Activated naive CD8-positive, alpha-beta T cell treated with anti-CD3 and anti-CD28 coated beads, Interleukin-2, amount 50 U/mL, for 16 hours (primary cell): ENCODE data around the gene PRMT1.

Experiments used
- DNase-seq: peaks from one replicate; pipeline ENCODE4 v3.0.0-alpha.2; 2020; ENCODE audit warnings: low read depth, low spot score

PRMT1 gene

DNA sequence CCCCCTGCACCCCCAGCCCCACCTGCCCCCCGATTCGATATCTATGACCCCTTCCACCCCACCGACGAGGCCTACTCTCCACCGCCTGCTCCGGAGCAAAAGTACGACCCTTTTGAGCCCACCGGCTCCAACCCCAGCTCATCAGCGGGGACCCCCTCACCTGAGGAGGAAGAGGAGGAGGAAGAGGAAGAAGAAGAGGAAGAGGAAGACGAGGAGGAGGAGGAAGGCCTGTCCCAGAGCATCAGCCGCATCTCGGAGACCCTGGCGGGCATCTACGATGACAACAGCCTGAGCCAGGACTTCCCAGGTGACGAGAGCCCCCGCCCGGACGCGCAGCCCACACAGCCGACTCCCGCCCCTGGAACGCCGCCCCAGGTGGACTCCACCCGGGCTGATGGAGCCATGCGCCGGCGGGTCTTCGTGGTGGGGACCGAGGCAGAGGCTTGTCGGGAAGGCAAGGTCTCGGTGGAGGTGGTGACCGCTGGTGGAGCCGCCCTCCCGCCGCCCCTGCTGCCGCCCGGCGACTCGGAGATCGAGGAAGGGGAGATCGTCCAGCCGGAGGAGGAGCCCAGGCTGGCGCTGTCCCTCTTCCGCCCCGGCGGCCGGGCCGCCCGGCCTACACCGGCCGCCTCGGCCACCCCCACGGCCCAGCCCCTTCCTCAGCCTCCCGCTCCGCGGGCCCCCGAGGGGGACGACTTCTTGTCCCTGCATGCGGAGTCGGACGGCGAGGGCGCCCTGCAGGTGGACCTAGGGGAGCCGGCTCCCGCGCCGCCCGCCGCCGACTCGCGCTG lies 25.8 kb upstream of the PRMT1 start:
- no peak for DNase-seq

DNA sequence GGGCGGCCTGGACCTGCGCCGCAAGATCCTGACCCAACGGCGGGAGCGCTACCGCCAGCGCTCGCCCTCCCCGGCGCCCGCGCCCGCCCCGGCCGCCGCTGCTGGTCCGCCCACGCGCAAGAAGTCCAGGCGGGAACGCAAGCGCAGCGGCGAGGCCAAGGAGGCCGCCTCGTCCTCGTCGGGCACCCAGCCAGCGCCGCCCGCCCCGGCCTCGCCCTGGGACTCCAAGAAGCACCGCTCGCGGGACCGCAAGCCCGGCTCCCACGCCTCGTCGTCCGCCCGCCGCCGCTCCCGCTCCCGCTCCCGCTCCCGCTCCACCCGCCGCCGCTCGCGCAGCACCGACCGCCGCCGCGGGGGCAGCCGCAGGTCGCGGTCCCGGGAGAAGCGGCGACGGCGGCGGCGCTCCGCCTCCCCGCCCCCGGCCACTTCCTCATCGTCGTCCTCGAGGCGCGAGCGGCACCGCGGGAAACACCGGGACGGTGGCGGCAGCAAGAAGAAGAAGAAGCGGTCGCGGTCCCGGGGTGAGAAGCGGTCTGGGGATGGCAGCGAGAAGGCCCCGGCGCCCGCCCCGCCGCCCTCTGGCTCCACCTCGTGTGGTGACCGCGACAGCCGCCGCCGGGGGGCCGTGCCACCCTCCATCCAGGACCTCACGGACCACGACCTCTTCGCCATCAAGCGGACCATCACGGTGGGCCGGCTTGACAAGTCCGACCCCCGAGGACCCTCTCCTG lies 25.1 kb upstream of the PRMT1 start:
- DNase-seq = no peak

GRCh38 chr19:49652551-49653465 lies 24.3 kb upstream of the PRMT1 start:
- no peak for DNase-seq

GRCh38 chr19:49653466-49653806 lies 23.6 kb upstream of the PRMT1 start:
- DNase-seq = no peak

DNA sequence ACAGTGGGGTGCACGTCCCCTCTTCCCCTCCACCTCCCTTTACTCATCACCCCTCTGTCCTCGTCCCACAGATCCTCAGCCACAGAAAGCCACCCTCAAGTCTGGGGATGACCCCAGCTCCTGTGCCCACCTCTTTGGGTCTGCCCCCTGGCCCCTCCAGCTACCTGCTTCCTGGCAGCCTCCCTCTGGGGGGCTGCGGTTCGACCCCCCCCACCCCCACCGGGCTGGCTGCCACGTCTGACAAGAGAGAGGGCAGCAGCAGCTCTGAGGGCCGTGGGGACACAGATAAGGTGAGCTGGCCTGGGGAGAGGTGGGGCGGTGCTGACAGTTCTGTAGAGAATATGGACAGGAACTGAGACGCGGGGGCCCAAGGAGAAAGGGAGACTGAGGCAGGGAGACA lies 22.5 kb upstream of the PRMT1 start:
- no peak for DNase-seq

DNA sequence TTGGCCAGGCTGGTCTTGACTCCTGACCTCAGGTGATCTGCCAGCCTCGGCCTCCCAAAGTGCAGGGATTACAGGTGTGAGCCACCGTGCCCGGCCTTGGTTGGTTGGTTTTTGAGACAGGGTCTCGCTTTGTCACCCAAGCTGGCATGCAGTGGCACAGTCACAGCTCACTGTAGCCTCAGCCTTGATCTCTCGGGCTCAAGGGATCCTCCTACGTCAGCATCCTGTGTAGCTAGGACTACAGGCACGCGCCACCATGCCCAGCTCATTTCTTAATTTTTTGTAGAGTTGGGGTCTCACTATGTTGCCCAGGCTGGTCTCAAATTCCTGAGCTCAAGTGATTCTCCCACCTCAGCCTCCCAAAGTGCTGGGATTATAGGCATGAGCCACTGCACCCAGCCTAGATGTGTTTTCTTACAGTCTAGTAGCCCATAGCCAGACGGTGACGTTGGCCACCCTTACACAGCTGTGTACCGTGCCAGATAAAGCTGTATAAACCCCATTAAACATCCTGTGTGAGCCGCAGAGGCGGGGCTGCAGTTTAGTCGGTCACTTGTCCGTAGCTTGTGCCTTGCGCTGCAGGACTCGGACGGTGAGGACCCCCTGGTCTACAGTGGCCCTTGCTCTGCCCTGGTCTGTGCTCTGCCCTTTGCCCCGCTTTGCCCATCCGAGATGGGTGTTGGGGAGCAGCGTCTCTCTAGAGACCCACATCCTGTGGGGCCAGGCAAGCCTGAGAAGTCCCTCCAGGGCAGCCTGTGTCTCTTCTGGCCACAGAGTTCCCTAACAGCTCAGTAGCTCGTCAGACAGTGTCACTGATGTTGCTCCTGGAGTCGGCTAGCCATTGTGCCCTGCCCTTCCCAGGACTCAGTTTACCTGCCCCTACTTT lies 21.3 kb upstream of the PRMT1 start:
- no peak for DNase-seq

DNA sequence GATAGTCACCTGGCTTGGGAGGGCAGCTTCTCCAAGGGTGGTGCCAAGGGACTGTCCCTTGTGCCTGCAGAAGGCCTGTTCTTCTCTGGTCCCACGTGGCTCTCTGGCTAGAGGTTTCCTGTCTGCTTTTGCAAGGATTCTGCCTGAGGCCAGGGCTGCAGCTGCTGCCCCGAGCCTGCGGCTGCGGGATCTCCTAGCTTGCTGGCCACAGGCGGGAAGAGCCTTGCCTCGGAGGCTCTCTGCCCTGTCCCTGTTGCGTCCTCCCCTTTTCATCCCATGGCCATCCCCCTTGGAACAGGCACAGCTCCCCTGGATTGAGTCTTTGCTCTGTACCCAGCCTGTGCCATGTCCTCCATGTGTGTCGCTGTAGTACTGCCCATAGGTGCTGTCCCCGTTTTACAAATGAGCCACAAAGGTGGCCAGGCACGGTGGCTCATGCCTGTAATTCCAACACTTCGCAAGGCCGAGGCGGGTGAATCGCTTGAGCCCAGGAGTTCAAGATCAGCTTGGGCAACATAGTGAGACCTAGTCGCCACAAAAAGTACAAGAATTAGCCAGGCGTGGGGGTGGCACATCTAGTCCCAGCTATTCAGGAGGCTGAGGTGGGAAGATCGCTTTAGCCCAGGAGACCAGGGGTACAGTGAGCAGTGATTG lies 20.5 kb upstream of the PRMT1 start:
- DNase-seq = no peak

DNA sequence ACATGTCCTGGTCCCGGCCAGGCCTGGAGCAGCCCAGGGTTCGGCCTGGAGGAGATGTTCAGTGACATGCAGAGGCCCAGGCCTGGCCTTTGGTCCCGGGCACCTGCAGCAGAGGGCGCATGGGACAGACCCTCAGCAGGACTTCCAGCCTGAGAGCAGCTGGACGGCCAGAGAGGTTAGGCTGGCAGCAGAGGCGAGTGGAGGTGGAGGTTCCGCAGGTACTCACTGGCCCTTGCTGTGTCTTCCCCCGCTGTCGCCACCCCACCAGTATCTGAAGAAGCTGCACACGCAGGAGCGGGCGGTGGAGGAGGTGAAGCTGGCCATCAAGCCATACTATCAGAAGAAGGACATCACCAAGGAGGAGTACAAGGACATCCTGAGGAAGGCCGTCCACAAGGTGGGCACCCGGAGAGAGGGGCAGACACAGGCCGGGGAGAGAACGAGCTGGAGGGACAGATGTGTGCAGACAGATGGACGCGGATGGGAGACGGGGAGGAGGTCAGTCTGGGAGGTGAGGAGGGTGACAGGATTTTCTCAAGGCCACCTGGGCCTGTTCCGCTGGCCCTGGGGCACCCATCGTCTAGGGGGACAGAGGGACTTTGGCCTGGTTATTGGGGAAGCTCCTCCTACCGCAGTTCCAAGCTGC lies 19.5 kb upstream of the PRMT1 start:
- DNase-seq = no peak

GRCh38 chr19:49658139-49658517 lies 18.9 kb upstream of the PRMT1 start:
- no peak for DNase-seq

DNA sequence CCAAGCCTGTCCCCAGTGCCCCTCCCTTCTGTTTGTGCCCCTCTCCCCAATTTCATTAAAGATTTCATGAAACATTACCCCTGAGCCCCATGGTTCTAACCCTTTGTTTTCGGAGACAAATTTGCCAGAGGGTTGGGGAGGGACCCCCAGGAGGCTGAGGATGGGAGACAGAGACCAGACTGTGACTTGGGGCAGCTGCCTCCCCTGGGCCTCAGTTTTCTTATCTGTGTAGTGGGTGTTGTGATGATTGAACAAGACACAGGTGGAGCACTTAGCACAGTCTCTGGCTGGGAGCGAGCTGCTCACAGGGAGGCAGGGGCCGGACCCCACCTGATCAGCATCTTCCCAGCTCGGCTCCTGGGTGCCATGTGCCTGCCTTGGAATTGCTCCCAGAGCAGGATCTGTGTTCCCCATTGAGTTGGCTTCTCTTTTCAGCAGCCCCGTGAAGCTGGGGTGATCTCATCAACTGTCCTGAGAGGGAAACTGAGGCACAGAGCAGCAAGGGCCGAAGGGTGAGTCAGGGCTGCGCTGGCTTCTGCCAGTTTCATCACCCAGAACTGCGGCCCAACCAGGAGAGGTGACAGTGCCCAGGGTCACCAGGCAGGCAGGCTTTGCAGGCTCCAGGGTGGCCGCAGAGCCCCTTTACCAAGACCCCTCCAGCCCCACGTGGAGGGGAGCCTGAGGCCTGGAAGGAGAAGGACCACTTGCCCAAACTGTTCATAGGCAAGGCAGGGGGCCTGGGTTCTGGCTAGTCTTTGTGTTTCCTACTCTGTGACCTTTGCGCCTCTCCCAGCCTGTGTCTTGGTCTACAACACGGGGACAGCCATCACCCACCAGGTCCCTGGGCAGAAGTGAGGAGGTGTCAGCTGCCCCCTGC lies 18.3 kb upstream of the PRMT1 start:
- no peak for DNase-seq

DNA sequence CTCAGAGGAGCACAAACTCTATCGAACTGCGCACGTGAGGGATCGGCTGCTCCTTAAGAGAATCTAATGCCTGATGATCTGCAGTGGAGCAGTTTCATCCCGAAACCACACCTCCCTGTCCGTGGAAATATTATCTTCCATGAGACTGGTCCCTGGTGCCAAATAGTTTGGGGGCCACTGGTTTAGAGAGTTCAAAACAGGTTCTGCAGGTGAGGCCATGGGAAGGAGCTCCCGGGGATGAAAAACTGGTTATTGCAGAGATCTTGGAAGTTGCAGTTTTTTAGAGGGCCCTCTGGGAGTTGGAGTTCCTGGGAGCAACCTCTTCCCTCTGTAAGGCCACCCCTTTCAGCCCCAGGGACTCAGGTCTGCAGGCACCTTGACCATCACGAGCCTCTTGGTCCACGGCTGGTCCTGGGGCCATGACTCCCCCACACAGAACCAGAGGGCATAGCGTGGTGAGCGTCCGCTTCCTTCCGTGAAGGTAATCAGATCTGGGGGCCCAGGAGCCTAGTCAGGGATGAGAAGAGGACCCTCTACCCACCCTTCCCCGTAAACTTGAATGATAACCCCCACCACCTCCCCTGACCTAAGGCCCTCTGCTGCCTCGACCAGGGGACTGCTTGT lies 16.6 kb upstream of the PRMT1 start:
- DNase-seq = no peak

- no peak for DNase-seq
Observed at GRCh38 chr19:49662011-49662410, 15.1 kb upstream of the PRMT1 start.

DNA sequence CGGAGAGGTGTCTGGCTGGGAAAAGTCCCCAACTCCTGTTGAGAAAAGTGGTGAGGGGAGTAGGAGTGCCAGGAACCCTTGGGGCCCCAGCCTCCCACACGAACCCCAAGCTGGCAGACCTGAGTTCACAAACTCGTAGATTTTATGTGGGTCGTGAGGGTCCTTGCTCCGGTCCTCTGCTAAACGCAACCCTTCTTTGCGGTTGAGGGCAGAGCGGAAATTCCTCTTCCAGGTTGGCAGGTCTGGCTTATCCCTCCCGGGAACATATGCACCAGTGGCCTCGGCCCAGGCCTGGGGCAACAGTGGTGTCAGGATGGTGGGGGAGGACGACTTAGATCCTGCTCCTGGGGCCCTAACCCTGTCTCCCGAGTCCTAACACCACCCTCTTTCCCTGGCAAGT lies 13.8 kb upstream of the PRMT1 start:
- no peak for DNase-seq

GRCh38 chr19:49664171-49665035 lies 12.7 kb upstream of the PRMT1 start:
- DNase-seq = peak; percentile 74

GRCh38 chr19:49665036-49665350 lies 12.1 kb upstream of the PRMT1 start:
- no peak for DNase-seq

DNA sequence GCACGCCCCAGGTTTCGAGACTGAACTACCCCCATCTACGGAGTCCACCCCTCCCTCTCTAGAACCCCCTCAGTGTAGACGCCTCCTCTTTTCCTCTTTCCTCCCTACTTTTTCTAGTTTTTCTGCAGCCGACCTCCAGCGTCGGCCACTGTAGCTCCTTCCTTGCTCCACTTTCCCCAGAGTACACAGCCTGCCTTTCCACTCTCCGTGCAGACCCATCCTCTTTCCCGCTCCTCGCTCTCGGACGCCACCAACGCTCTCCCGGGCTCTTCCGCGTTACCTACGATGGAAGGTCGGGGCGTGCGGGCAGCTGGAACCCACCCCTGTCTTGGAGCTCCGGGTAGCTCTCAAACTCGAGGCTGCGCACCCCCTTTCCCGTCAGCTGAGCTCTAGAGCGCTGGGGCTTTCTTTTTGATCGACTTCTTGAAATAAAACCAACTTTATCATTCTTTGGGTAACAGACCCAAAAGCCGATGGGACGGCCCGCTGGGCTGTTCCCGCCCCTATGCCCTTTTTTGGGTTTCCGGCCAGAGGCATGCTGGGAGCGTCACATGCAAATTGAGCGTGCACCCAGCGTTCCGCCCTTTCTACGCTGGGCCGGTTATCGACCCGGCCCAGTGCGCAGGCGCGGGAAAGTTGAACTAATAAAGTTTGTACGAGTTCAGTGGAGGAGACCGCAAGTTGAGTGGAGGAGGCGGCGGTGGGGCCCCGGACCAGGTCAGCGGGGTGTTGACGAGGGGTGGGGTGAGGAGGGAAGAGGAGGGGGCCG lies 11.5 kb upstream of the PRMT1 start, which contains the start of the genes BCL2L12 and IRF3:
TSS of gene BCL2L12 (plus strand) at position 583 of the 769 bp plus-strand sequence. CDS start 760 bp downstream, outside the sequence.
TSS of gene IRF3 (minus strand) at position 507 of the 769 bp plus-strand sequence. CDS start 1,019 bp downstream, outside the sequence.
- DNase-seq = peak; percentile 97

- no peak for DNase-seq
Observed at GRCh38 chr19:49666120-49666444, 11.0 kb upstream of the PRMT1 start.
